NCI-H446 treated with DMSO at 0.1 percent for 48 hours (cell line): ENCODE results near the gene ELOF1.
"Not testable (repeated sequence)": the region's sequence is repeated elsewhere in the genome, so short reads cannot be mapped to it uniquely, and the experiment has no call there.

Source experiments
- DNase-seq: peaks from one replicate; lab custom pipeline; 2025; lab: John Stamatoyannopoulos, UW

ELOF1 gene

GRCh38 chr19:11570039-11570462, 11.0 kb upstream of the ELOF1 start:
- DNase-seq, result no peak

- no peak for DNase-seq
These were observed 7.1 kb upstream of the ELOF1 start for GRCh38 chr19:11566164-11566563.

- not testable (repeated sequence) for DNase-seq
These were observed 6.6 kb upstream of the ELOF1 start for GRCh38 chr19:11565649-11565980.

- not testable (repeated sequence) for DNase-seq
These were observed 5.2 kb upstream of the ELOF1 start for GRCh38 chr19:11564082-11564807.

GRCh38 chr19:11563532-11563931, 4.5 kb upstream of the ELOF1 start:
- DNase-seq, result no peak

GRCh38 chr19:11560404-11561051, 1.5 kb upstream of the ELOF1 start:
- DNase-seq, result peak; percentile 72

- DNase-seq, result no peak
These were observed 2.2 kb downstream of the ELOF1 start for GRCh38 chr19:11556634-11557420.

- DNase-seq, result no peak
These were observed 3.8 kb downstream of the ELOF1 start for GRCh38 chr19:11555246-11555645.

GRCh38 chr19:11554160-11554559, 4.9 kb downstream of the ELOF1 start:
- no peak for DNase-seq

GRCh38 chr19:11552666-11553372, 6.2 kb downstream of the ELOF1 start:
- no peak for DNase-seq

- no peak for DNase-seq
These were observed 7.3 kb downstream of the ELOF1 start for GRCh38 chr19:11551603-11552235.

GRCh38 chr19:11550265-11550664, 8.8 kb downstream of the ELOF1 start:
- DNase-seq, result no peak

- DNase-seq, result no peak
These were observed 9.6 kb downstream of the ELOF1 start for GRCh38 chr19:11549386-11549953.

GRCh38 chr19:11547929-11548700, 10.9 kb downstream of the ELOF1 start:
- no peak for DNase-seq

GRCh38 chr19:11541238-11541637, 17.8 kb downstream of the ELOF1 start:
- no peak for DNase-seq

GRCh38 chr19:11540645-11541044, 18.4 kb downstream of the ELOF1 start:
- DNase-seq, result no peak

- DNase-seq, result no peak
These were observed 19.3 kb downstream of the ELOF1 start for GRCh38 chr19:11539495-11540365.

GRCh38 chr19:11538232-11539036, 20.6 kb downstream of the ELOF1 start, which contains the start of gene CNN1:
CNN1 (plus strand) TSS chr19:11538851; CDS start chr19:11538928, 77 bp downstream.
- no peak for DNase-seq
